ENCODE data around the gene KCNIP2. TPM values are rescaled to one million over a fixed set of nuclear protein-coding genes. Genes with fewer than 3 reads are reported as not detected.

Gene KCNIP2
- total RNA-seq, 1 donor from 2014 or later, result 4.2 TPM

Other genes starting within 250 kb of the KCNIP2 start
- gene FBXW4, start 148.6 kb downstream of the KCNIP2 start, total RNA-seq, result 37.3 and 40.7 TPM in 2 replicates
- gene FGF8, start 67.7 kb downstream of the KCNIP2 start, total RNA-seq, result not detected in 2 replicates
- 36.3 and 40.0 TPM in 2 replicates for gene NPM3, start 60.4 kb downstream of the KCNIP2 start, total RNA-seq
- 128 and 129 TPM in 2 replicates for gene OGA, start 25.4 kb downstream of the KCNIP2 start, total RNA-seq
- 23.8 and 26.4 TPM in 2 replicates for gene ARMH3, start 212.4 kb upstream of the KCNIP2 start, total RNA-seq
- gene HPS6, start 221.5 kb upstream of the KCNIP2 start, total RNA-seq, result 22.1 and 22.7 TPM in 2 replicates

All from T-helper 2 cell treated with Interferon-gamma antibody and Interleukin-4, amounts not matched to agents 100 ng/mL and 5 ng/mL, for 36 hours (primary cell).